GM23248 (cell line): Measurements from ENCODE around the gene BCKDK. TPM values are rescaled to one million over a fixed set of nuclear protein-coding genes. Genes with fewer than 3 reads are reported as not detected.
A peak's percentile ranks its signal among the peaks of the same experiment; 100 is the strongest.

Source experiments
- DNase-seq: peaks from one replicate; pipeline ENCODE4 v3.0.0-alpha.2; 2015
- H2AFZ ChIP-seq: fragments of 200-600 bp; sonication (generic); 2 replicates; pipeline ENCODE4 v1.6.1; 2016; ENCODE audit warnings: antibody characterized with exemption
- H3F3A ChIP-seq: fragments of 200-600 bp; sonication (generic); 2 replicates; pipeline ENCODE4 v1.6.1; 2016; ENCODE audit warnings: mild to moderate bottlenecking, antibody characterized with exemption, mixed run types; ENCODE audit not compliant: insufficient read depth
- H3K27ac ChIP-seq: fragments of 200-600 bp; sonication (generic); 2 replicates; pipeline ENCODE4 v1.5.1; 2016; ENCODE audit warnings: mild to moderate bottlenecking
- H3K27me3 ChIP-seq: fragments of 200-600 bp; sonication (generic); replicated peaks from 2 replicates; pipeline ENCODE4 v1.6.1; 2016; ENCODE audit warnings: mild to moderate bottlenecking; ENCODE audit not compliant: insufficient read depth
- H3K36me3 ChIP-seq: fragments of 200-600 bp; sonication (generic); 2 replicates; pipeline ENCODE4 v1.6.1; 2016; ENCODE audit warnings: low read depth, mild to moderate bottlenecking
- H3K4me1 ChIP-seq: fragments of 200-600 bp; sonication (generic); 2 replicates; pipeline ENCODE4 v1.6.1; 2016; ENCODE audit warnings: mild to moderate bottlenecking; ENCODE audit not compliant: insufficient read depth
- H3K4me2 ChIP-seq: fragments of 200-600 bp; sonication (generic); one replicate; pipeline ENCODE4 v1.6.1; 2016; ENCODE audit warnings: mild to moderate bottlenecking; ENCODE audit not compliant: unreplicated experiment
- H3K4me3 ChIP-seq: fragments of 200-600 bp; sonication (generic); 2 replicates; pipeline ENCODE4 v1.5.1; 2016; ENCODE audit warnings: mild to moderate bottlenecking
- H3K79me2 ChIP-seq: fragments of 200-600 bp; sonication (generic); 2 replicates; pipeline ENCODE4 v1.6.1; 2016; ENCODE audit warnings: mild to moderate bottlenecking; ENCODE audit not compliant: insufficient read depth
- H3K9ac ChIP-seq: fragments of 200-600 bp; sonication (generic); 2 replicates; pipeline ENCODE4 v1.6.1; 2016; ENCODE audit warnings: mild to moderate bottlenecking
- H3K9me2 ChIP-seq: fragments of 200-600 bp; sonication (generic); 2 replicates; pipeline ENCODE4 v1.6.1; 2016; ENCODE audit warnings: mixed run types, mild to moderate bottlenecking, moderate library complexity; ENCODE audit not compliant: insufficient read depth
- H3K9me3 ChIP-seq: fragments of 200-600 bp; sonication (generic); one replicate; pipeline ENCODE4 v1.6.1; 2017; ENCODE audit warnings: low read depth
- H4K20me1 ChIP-seq: fragments of 200-600 bp; sonication (generic); 2 replicates; pipeline ENCODE4 v1.6.0; 2016; ENCODE audit not compliant: insufficient read depth
- EZH2 ChIP-seq: fragments of 200-600 bp; sonication (generic); IDR thresholded peaks from 2 replicates; pipeline ENCODE4 v1.6.1; 2018; ENCODE audit warnings: antibody characterized with exemption, mild to moderate bottlenecking; ENCODE audit not compliant: insufficient read depth, poor library complexity, severe bottlenecking
- EZH2phosphoT487 ChIP-seq: fragments of 200-600 bp; sonication (generic); IDR thresholded peaks from 2 replicates; pipeline ENCODE4 v1.6.1; 2018; ENCODE audit warnings: antibody characterized with exemption, moderate library complexity, mild to moderate bottlenecking, low read depth; ENCODE audit not compliant: insufficient read depth
- WGBS, 2 experiments: methylation state at CpG; one replicate each; pipeline ENCODE4 v1.1.6; 2015 to 2017; ENCODE audit warnings: low lambda C conversion rate in 2 of 2, low coverage in 1 of 2; ENCODE audit errors: missing lambda C conversion rate in 2 of 2; 5-methylcytosine and 5-hydroxymethylcytosine counted together
- in situ Hi-C: fragments of 300-500 bp; cut with MboI; formaldehyde crosslinking; loops from 2 replicates; pipeline ENCODE4 v1.15.0; 2020
- polyA plus RNA-seq: library from polyadenylated mRNA; unstranded; fragments of >200 nt; fragmentation: Nextera tagmentation; extraction: Ambion mirVana; gene quantifications from 2 replicates; pipeline ENCODE4 v1.2.1, GENCODE V29; 2016
- total RNA-seq: library from RNA; depleted of rRNA; stranded (reverse); fragments of >200 nt; shearing (Covaris generic); gene quantifications from 2 replicates; pipeline ENCODE4 v1.2.3, GENCODE V29; 2014

Gene BCKDK
- total and polyA plus RNA-seq, 2 experiments from 2014 or later, result 71.4 to 108 TPM

DNA sequence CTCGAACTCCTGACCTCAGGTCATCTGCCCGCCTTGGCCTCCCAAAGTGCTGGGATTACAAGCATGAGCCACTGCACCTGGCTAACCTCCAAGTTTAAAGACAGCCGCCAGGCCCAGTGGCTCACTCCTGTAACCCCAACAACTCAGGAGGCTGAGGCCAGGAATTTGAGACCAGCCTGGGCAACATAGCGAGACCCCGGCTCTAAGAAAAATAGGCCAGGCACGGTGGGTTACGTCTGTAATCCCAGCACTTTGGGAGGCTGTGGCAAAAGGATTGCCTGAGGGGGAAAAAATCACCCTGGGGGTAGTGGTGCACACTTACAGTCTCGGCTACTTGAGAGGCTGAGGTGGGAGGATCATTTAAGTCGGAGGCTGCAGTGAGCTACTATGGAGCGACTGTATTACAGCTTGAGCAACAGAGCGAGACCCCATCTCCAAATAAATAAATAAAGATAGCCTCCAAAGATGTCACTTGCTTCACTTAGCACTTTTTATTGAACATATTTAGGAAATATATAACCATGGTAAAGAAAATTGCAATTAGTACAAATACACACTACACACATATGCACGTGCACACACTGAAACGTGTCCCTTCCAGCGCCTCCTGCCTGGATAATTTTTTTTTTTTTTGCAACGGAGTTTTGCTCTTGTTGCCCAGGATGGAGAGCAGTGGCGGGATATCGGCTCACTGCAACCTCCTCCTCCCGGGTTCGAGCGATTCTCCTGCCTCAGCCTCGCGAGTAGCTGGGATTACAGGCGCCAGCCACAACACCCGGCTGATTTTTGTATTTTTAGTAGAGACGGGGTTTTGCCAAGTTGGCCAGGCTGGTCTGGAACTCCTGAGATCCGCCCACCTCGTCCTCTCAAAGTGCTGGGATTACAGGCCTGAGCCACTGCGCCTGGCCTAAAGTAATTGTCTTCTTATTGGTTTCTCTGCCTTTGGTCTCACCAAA, 1.4 kb upstream of the BCKDK start:
- no peak overlapping the region for H2AFZ ChIP-seq
- no peak overlapping the region for H3K9ac ChIP-seq
- 0 out of 2 replicates have a peak, but pooled peaks cover 6% of the 10 kb centered on the region for H3K4me1 ChIP-seq
- H3K4me3 ChIP-seq, result no peak overlapping the region
- H3K27me3 ChIP-seq, result no peaks in the 10 kb centered on the region
- no peaks in the 10 kb centered on the region for H3F3A ChIP-seq
- in situ Hi-C loops, result no loop called here
- TF ChIP-seq EZH2phosphoT487, result no peak
- H3K27ac ChIP-seq, result no peak overlapping the region
- H3K9me3 ChIP-seq, result no peaks in the 10 kb centered on the region
- peaks cover 24% of the 10 kb centered on the region for H3K79me2 ChIP-seq
- H3K4me2 ChIP-seq, result no peak overlapping the region
- DNase-seq, result no peak
- no peaks in the 10 kb centered on the region for H4K20me1 ChIP-seq
- H3K9me2 ChIP-seq, result no peaks in the 10 kb centered on the region
- H3K36me3 ChIP-seq, result peaks cover 13% of the 10 kb centered on the region; the same call in 1 of the 2 replicates
- 91 to 92% methylated on average over 28 of the region's 28 CpGs for WGBS, 2 experiments

DNA sequence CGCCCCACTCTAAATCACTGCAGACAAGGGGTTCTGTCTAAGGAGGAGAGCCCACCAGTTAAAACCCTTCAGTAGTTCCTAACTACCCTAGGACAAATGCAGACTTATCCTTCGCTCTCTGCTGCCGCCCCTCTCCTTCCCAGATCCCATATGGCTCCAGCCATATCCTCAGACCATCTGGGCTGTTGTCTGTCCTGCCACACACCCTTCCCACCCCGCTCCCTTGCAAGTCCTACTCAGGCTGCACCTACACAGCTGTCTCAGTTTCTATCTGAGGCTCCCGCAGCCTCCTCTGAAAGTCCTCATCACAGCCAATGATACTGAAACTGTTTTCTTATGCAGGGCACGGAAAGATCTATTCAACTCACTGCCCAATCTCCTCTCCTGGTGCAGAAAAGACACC, 720 bp upstream of the BCKDK start:
- in situ Hi-C loops, result no loop called here
- TF ChIP-seq EZH2phosphoT487, result no peak
- no peak for TF ChIP-seq EZH2
- no peak overlapping the region for H3K4me3 ChIP-seq

DNA sequence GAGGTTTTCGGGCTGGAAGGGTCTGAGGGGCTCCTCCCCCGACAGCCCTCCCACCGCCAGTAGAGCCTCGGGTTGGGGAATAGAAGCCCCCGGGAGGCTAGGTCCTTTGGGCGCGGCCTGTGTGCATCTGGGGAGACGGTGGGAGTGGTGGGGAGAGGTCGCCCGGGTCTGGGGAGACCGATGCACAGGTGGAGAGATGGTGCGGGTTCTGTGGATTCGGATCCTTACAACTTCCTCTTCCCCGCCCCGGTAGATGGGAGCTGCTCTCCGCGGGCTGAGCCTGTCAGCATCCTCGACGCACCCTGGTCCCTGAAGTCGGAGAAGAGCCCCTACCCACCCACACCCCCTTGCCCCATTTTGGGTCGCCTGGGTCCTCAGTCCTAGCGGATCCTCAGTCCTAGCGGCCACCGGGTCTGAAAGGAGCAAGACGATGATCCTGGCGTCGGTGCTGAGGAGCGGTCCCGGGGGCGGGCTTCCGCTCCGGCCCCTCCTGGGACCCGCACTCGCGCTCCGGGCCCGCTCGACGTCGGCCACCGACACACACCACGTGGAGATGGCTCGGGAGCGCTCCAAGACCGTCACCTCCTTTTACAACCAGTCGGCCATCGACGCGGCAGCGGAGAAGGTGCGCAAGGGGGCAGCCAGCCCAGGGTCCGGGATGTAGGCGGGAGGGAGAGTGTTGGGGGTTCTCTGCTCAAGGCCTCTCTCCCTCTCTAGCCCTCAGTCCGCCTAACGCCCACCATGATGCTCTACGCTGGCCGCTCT, 790 bp downstream of the BCKDK start:
- no peaks in the 10 kb centered on the region for H3K9me2 ChIP-seq
- peak overlapping the region; percentile 81 for H3K4me3 ChIP-seq
- peak overlapping the region; percentile 51 for H3K4me2 ChIP-seq
- peaks cover 24% of the 10 kb centered on the region for H3K79me2 ChIP-seq
- peak; percentile 46 for DNase-seq
- H3F3A ChIP-seq, result peaks cover 14% of the 10 kb centered on the region; the same call in 1 of the 2 replicates
- H2AFZ ChIP-seq, result peak overlapping the region; percentile 84
- WGBS, 2 experiments, result 45 to 51% methylated on average over 44 to 50 of the region's 57 CpGs
- H3K4me1 ChIP-seq, result 0 out of 2 replicates have a peak, but pooled peaks cover 6% of the 10 kb centered on the region
- TF ChIP-seq EZH2phosphoT487 (no peak), EZH2 (no peak)
- no peaks in the 10 kb centered on the region for H4K20me1 ChIP-seq
- in situ Hi-C loops, result no loop called here
- H3K9me3 ChIP-seq, result no peaks in the 10 kb centered on the region
- H3K27ac ChIP-seq, result no peak overlapping the region
- H3K36me3 ChIP-seq, result peaks cover 16% of the 10 kb centered on the region; the same call in 1 of the 2 replicates
- no peaks in the 10 kb centered on the region for H3K27me3 ChIP-seq
- H3K9ac ChIP-seq, result peak overlapping the region; percentile 90

More for the DNA sequence above, 720 bp upstream of the BCKDK start:
- peaks cover 24% of the 10 kb centered on the region for H3K79me2 ChIP-seq
- H3F3A ChIP-seq, result 0 out of 2 replicates have a peak, but pooled peaks cover under 1% of the 10 kb centered on the region
- no peaks in the 10 kb centered on the region for H3K9me2 ChIP-seq
- no peaks in the 10 kb centered on the region for H3K9me3 ChIP-seq
- H3K4me2 ChIP-seq, result peak overlapping the region; percentile 51
- H2AFZ ChIP-seq, result peak overlapping the region; percentile 84
- no peak for DNase-seq
- no peaks in the 10 kb centered on the region for H4K20me1 ChIP-seq
- 0 out of 2 replicates have a peak, but pooled peaks cover 6% of the 10 kb centered on the region for H3K4me1 ChIP-seq
- H3K27ac ChIP-seq, result no peak overlapping the region
- no peaks in the 10 kb centered on the region for H3K27me3 ChIP-seq
- WGBS, 2 experiments, result 84 to 87% methylated on average over 6 of the region's 6 CpGs
- H3K9ac ChIP-seq, result no peak overlapping the region
- peaks cover 16% of the 10 kb centered on the region; the same call in 1 of the 2 replicates for H3K36me3 ChIP-seq

DNA sequence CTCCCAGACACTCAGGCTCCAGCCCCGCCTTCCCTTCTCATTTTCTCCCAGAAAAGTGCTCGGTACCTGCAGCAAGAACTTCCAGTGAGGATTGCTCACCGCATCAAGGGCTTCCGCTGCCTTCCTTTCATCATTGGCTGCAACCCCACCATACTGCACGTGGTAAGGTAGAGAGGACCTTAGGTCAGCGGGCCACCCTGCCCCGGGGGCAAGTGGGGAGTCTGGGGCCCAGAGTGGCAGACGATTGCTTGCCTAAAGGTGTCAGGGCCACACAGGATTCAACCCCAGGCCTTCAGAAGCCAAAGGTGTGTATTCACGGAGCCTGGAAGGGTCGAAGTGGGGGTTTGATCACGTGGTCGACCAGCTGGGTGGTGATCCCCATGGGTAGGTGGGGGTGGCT, 1.4 kb downstream of the BCKDK start:
- in situ Hi-C loops, result no loop called here
- WGBS, 2 experiments, result 92 to 93% methylated on average over 12 of the region's 12 CpGs
- Histone ChIP-seq H3F3A (peaks cover 14% of the 10 kb centered on the region; the same call in 1 of the 2 replicates), H3K4me3 (peak overlapping the region; percentile 81), H4K20me1 (no peaks in the 10 kb centered on the region), H3K36me3 (peaks cover 16% of the 10 kb centered on the region; the same call in 1 of the 2 replicates), H3K4me1 (0 out of 2 replicates have a peak, but pooled peaks cover 6% of the 10 kb centered on the region), H3K27ac (no peak overlapping the region), H2AFZ (no peak overlapping the region), H3K9me2 (no peaks in the 10 kb centered on the region), H3K79me2 (peaks cover 24% of the 10 kb centered on the region), H3K4me2 (peak overlapping the region; percentile 51), H3K9ac (0 out of 2 replicates have a peak overlapping the region, but pooled peaks have one; percentile 90), H3K27me3 (no peaks in the 10 kb centered on the region), H3K9me3 (no peaks in the 10 kb centered on the region)
- DNase-seq, result no peak
- no peak for TF ChIP-seq EZH2
- no peak for TF ChIP-seq EZH2phosphoT487
